DOHH2 (cell line): ENCODE results near the gene OBSCN.

Source experiments
- H3F3A ChIP-seq: fragments of 200-600 bp; sonication (generic), shearing (Covaris generic); 2 replicates; pipeline ENCODE4 v1.6.0; 2016; ENCODE audit warnings: antibody characterized with exemption, mild to moderate bottlenecking; ENCODE audit not compliant: control insufficient read depth, insufficient read depth
- H3K27ac ChIP-seq: fragments of 200-600 bp; sonication (generic); 2 replicates; pipeline ENCODE4 v1.5.1; 2014; ENCODE audit warnings: low read depth, mild to moderate bottlenecking, low read length, moderate library complexity
- H3K27me3 ChIP-seq: fragments of 200-600 bp; sonication (generic); 2 replicates; pipeline ENCODE4 v1.6.1; 2014; ENCODE audit warnings: mild to moderate bottlenecking, low read length, mixed read lengths; ENCODE audit not compliant: control insufficient read depth
- H3K36me3 ChIP-seq: fragments of 200-600 bp; sonication (generic); 2 replicates; pipeline ENCODE4 v1.6.1; 2014; ENCODE audit warnings: mild to moderate bottlenecking, low read length, moderate library complexity, mixed read lengths; ENCODE audit not compliant: control insufficient read depth
- H3K4me1 ChIP-seq: fragments of 200-600 bp; sonication (generic); 2 replicates; pipeline ENCODE4 v1.6.1; 2014; ENCODE audit warnings: mild to moderate bottlenecking, low read length, mixed read lengths; ENCODE audit not compliant: control insufficient read depth
- H3K4me2 ChIP-seq: fragments of 200-600 bp; sonication (generic); 2 replicates; pipeline ENCODE4 v1.6.0; 2014; ENCODE audit warnings: mild to moderate bottlenecking, low read length, moderate library complexity
- H3K4me3 ChIP-seq: fragments of 200-600 bp; sonication (generic); 2 replicates; pipeline ENCODE4 v1.5.1; 2014; ENCODE audit warnings: mild to moderate bottlenecking, low read length, mixed read lengths
- H3K79me2 ChIP-seq: fragments of 200-600 bp; sonication (generic); 2 replicates; pipeline ENCODE4 v1.6.1; 2014; ENCODE audit warnings: mild to moderate bottlenecking, low read length, mixed read lengths; ENCODE audit not compliant: control insufficient read depth
- H3K9me2 ChIP-seq: fragments of 200-600 bp; sonication (generic); replicated peaks from 2 replicates; pipeline ENCODE4 v1.6.1; 2014; ENCODE audit warnings: mild to moderate bottlenecking, low read length, mixed read lengths; ENCODE audit not compliant: control insufficient read depth
- H3K9me3 ChIP-seq: fragments of 200-600 bp; sonication (generic); 2 replicates; pipeline ENCODE4 v1.6.1; 2014; ENCODE audit warnings: antibody characterized with exemption, low read length, mixed read lengths; ENCODE audit not compliant: control insufficient read depth, insufficient read depth
- H4K20me1 ChIP-seq: fragments of 200-600 bp; sonication (generic); 2 replicates; pipeline ENCODE4 v1.6.0; 2014; ENCODE audit warnings: low read depth, mild to moderate bottlenecking, antibody characterized with exemption, low read length, moderate library complexity; ENCODE audit not compliant: control insufficient read depth, insufficient read depth
- EZH2phosphoT487 ChIP-seq: fragments of 200-600 bp; sonication (generic); IDR thresholded peaks from 2 replicates; pipeline ENCODE4 v1.6.1; 2017; ENCODE audit warnings: borderline replicate concordance, mild to moderate bottlenecking, antibody characterized with exemption, low read length, moderate library complexity, mixed read lengths
- TF ChIP-seq, protein P1 (sequence below): fragments of 200-600 bp; sonication (generic); IDR thresholded peaks from one replicate; pipeline ENCODE4 v1.5.1; 2014; ENCODE audit warnings: antibody characterized with exemption, mild to moderate bottlenecking, low read depth, low read length; ENCODE audit not compliant: poor library complexity, severe bottlenecking

The OBSCN gene

DNA sequence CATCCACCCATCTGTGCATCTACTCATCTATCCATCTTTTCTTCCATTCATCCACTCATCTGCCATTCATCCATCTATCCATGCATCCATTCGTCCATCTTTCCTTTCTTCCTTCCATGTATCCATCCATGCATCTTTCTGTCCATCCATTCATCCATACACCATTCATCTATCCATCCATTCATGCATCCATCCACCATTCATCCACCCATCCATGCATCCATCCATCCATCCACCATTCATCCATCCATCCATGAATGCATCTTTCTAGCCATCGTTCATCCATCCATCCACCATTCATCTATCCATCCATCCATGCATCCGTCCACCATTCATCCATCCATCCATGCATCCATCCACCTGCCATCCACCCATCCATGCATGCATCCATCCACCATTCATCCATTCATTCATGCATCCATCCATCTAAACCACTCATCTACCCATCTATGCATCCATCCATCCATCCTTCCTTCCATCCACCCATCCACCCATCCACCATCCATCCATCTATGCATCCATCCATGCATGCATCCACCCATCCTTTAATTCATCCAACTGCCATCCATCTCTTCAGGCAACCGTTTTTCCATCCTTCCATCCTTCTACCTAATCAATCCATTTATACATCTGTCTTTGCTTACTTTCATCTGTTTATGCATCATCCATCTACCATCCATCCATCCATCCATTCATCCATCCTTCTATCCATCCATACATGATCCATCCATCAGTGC, 111.7 kb downstream of the OBSCN start:
- H3K27ac ChIP-seq: no peak overlapping the region
- H3K4me3 ChIP-seq: no peak overlapping the region
- TF ChIP-seq, protein P1, sequence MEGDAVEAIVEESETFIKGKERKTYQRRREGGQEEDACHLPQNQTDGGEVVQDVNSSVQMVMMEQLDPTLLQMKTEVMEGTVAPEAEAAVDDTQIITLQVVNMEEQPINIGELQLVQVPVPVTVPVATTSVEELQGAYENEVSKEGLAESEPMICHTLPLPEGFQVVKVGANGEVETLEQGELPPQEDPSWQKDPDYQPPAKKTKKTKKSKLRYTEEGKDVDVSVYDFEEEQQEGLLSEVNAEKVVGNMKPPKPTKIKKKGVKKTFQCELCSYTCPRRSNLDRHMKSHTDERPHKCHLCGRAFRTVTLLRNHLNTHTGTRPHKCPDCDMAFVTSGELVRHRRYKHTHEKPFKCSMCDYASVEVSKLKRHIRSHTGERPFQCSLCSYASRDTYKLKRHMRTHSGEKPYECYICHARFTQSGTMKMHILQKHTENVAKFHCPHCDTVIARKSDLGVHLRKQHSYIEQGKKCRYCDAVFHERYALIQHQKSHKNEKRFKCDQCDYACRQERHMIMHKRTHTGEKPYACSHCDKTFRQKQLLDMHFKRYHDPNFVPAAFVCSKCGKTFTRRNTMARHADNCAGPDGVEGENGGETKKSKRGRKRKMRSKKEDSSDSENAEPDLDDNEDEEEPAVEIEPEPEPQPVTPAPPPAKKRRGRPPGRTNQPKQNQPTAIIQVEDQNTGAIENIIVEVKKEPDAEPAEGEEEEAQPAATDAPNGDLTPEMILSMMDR: no peak
- no peak for TF ChIP-seq EZH2phosphoT487
- H3K4me2 ChIP-seq: no peak overlapping the region
- H3K36me3 ChIP-seq: no peaks in the 10 kb centered on the region
- H3K4me1 ChIP-seq: no peaks in the 10 kb centered on the region
- peaks cover 8% of the 10 kb centered on the region; the same call in 1 of the 2 replicates for H3K9me3 ChIP-seq
- no peaks in the 10 kb centered on the region for H3K27me3 ChIP-seq
- H3F3A ChIP-seq: no peaks in the 10 kb centered on the region
- no peaks in the 10 kb centered on the region for H3K79me2 ChIP-seq
- no peaks in the 10 kb centered on the region for H3K9me2 ChIP-seq
- no peaks in the 10 kb centered on the region for H4K20me1 ChIP-seq

DNA sequence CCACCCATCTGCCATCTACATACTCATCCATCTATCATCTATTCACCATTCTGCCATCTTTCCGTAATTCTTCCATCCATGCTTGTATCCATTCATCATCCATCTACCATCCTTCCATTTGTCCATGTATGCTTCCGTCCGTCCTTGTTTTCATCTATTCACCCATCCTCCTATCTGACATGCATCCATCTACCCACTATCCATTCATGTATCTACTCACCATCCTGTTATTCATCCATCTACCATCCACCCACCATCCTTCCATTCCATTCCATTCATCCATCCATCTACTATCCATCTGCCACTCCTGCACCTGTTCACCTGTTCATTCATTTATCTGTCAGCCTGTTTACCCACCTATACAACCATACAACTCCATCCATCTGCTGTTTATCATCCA, 112.5 kb downstream of the OBSCN start:
- Histone ChIP-seq H3K79me2 (no peaks in the 10 kb centered on the region), H4K20me1 (no peaks in the 10 kb centered on the region), H3K36me3 (no peaks in the 10 kb centered on the region), H3K4me1 (no peaks in the 10 kb centered on the region), H3K4me2 (no peak overlapping the region), H3F3A (no peaks in the 10 kb centered on the region), H3K9me3 (no peaks in the 10 kb centered on the region; the same call in 1 of the 2 replicates), H3K27me3 (no peaks in the 10 kb centered on the region), H3K4me3 (no peak overlapping the region), H3K27ac (no peak overlapping the region), H3K9me2 (no peaks in the 10 kb centered on the region)
- TF ChIP-seq, protein P1: no peak
- TF ChIP-seq EZH2phosphoT487: no peak

DNA sequence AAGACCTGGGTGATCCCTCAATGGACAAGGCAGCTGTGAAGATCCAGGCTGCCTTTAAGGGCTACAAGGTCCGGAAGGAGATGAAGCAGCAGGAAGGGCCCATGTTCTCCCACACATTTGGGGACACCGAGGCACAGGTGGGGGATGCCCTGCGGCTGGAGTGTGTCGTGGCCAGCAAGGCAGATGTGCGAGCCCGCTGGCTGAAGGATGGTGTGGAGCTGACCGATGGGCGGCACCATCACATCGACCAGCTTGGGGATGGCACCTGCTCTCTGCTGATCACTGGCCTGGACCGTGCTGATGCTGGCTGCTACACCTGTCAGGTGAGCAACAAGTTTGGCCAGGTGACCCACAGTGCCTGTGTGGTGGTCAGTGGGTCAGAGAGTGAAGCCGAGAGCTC, 113.6 kb downstream of the OBSCN start:
- Histone ChIP-seq H3K4me2 (no peak overlapping the region), H3K4me3 (no peak overlapping the region), H3K36me3 (no peaks in the 10 kb centered on the region), H3F3A (no peaks in the 10 kb centered on the region), H4K20me1 (no peaks in the 10 kb centered on the region), H3K9me3 (no peaks in the 10 kb centered on the region), H3K9me2 (no peaks in the 10 kb centered on the region), H3K79me2 (no peaks in the 10 kb centered on the region), H3K4me1 (no peaks in the 10 kb centered on the region), H3K27me3 (no peaks in the 10 kb centered on the region), H3K27ac (no peak overlapping the region)
- TF ChIP-seq, protein P1: no peak
- no peak for TF ChIP-seq EZH2phosphoT487
